ENCODE measurements around the gene KCNMA1. TPM values are rescaled to one million over a fixed set of nuclear protein-coding genes. Genes with fewer than 3 reads are reported as not detected.

The KCNMA1 gene
- total RNA-seq, 1 experiment from 2014 or later: 0.45 TPM

DNA sequence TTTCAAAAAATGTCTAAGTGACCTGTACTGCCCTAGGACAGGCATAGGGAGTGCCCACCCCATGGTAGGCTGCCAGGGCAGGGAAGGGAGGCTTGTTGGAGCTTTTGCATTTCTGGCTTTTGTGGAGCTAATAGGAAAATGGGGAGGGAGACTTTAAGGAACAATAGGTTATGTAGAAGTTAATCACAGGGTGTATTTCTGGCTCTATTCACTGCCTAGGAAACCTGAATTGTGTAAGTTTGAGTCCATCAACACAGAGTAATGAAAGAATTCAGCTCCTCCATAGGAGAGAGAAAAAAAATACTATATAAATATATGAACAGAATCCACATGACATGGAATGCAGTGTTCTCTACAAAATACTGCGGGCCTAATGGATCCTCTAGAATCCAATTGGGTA lies 661.5 kb downstream of the KCNMA1 start:
- Mint-ChIP-seq H3K36me3 (ENCODE audit: insufficient read depth, unreplicated experiment) (no peaks in the 10 kb centered on the region), H3K4me3 (ENCODE audit: low read depth, unreplicated experiment) (no peak overlapping the region), H3K4me1 (ENCODE audit: low read depth, unreplicated experiment) (no peaks in the 10 kb centered on the region), H3K9me3 (ENCODE audit: low read depth, unreplicated experiment) (no peaks in the 10 kb centered on the region), H3K27ac (ENCODE audit: unreplicated experiment) (no peak overlapping the region), H3K27me3 (ENCODE audit: unreplicated experiment) (peaks cover 65% of the 10 kb centered on the region)
- no TSS peak for BruUV-seq (replicated peaks)
- TF ChIP-seq, protein P1, sequence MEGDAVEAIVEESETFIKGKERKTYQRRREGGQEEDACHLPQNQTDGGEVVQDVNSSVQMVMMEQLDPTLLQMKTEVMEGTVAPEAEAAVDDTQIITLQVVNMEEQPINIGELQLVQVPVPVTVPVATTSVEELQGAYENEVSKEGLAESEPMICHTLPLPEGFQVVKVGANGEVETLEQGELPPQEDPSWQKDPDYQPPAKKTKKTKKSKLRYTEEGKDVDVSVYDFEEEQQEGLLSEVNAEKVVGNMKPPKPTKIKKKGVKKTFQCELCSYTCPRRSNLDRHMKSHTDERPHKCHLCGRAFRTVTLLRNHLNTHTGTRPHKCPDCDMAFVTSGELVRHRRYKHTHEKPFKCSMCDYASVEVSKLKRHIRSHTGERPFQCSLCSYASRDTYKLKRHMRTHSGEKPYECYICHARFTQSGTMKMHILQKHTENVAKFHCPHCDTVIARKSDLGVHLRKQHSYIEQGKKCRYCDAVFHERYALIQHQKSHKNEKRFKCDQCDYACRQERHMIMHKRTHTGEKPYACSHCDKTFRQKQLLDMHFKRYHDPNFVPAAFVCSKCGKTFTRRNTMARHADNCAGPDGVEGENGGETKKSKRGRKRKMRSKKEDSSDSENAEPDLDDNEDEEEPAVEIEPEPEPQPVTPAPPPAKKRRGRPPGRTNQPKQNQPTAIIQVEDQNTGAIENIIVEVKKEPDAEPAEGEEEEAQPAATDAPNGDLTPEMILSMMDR (IDR thresholded peaks at IDR 0.05; ENCODE audit: unreplicated experiment): no peak
- CTCF ChIA-PET: no interaction called here
- DNase-seq: no peak
- intact Hi-C loops (cut with micrococcal nuclease; ENCODE audit: unreplicated experiment): no loop called here

DNA sequence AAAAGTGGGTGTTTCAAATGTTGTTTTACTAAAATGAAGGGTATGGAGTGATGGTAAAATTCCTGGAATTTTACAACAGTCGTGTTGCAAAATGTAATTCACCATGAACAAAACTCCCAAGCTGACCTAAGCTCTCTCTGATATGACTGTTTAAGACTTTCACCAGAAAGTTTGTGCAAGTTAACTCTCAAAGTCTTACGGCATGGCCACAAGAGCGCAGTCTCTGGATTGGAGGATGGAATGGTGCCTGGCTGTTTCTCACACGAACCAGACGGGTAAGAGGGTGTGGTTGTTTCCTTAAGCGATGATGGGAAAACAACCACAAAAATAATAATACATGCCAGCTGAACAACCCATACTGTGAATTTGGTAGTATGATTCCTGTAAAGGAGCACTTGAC lies 662.5 kb downstream of the KCNMA1 start:
- no TSS peak for BruUV-seq (replicated peaks)
- H3K9me3 Mint-ChIP-seq (ENCODE audit: low read depth, unreplicated experiment): no peaks in the 10 kb centered on the region
- no peaks in the 10 kb centered on the region for H3K36me3 Mint-ChIP-seq (ENCODE audit: insufficient read depth, unreplicated experiment)
- peaks cover 72% of the 10 kb centered on the region for H3K27me3 Mint-ChIP-seq (ENCODE audit: unreplicated experiment)
- H3K27ac Mint-ChIP-seq (ENCODE audit: unreplicated experiment): no peak overlapping the region
- TF ChIP-seq, protein P1 (IDR thresholded peaks at IDR 0.05; ENCODE audit: unreplicated experiment): no peak
- CTCF ChIA-PET: no interaction called here
- H3K4me3 Mint-ChIP-seq (ENCODE audit: low read depth, unreplicated experiment): no peak overlapping the region
- intact Hi-C loops (cut with micrococcal nuclease; ENCODE audit: unreplicated experiment): no loop called here
- no peaks in the 10 kb centered on the region for H3K4me1 Mint-ChIP-seq (ENCODE audit: low read depth, unreplicated experiment)
- no peak for DNase-seq

DNA sequence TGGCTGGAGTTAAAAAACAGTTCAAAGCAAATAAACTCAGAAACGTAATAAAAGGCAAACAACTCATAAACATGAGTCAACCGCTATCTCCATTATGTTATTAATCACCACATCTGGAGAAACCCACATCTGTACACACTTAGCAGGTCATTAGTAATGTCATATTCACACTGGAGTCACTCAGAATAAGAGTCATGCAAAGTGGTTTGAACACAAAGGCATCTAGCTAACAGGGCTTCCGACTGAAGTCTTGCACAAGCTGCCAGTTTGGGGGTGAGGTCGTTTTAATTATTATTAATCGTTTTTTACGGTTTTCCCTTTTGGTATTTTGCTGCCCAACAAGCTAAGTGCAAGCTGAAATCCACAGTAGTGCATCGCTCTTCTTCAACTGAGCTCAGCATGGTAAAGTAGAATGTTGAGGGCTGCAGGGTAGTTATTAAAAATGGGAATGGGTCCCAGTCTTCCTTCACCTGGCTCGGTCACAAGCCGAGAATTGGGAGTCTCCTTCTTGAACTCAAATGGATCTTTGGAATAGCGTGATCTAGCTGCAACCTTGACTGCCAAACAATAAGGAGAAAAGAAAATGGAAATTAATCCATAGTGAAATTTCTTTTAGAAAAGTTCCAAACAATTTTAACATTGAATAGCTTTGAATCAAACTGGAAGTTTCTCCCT lies 663.5 kb downstream of the KCNMA1 start:
- Mint-ChIP-seq H3K27ac (ENCODE audit: unreplicated experiment) (no peak overlapping the region), H3K36me3 (ENCODE audit: insufficient read depth, unreplicated experiment) (no peaks in the 10 kb centered on the region), H3K4me3 (ENCODE audit: low read depth, unreplicated experiment) (no peak overlapping the region), H3K27me3 (ENCODE audit: unreplicated experiment) (peaks cover 78% of the 10 kb centered on the region), H3K9me3 (ENCODE audit: low read depth, unreplicated experiment) (no peaks in the 10 kb centered on the region), H3K4me1 (ENCODE audit: low read depth, unreplicated experiment) (no peaks in the 10 kb centered on the region)
- TF ChIP-seq, protein P1 (IDR thresholded peaks at IDR 0.05; ENCODE audit: unreplicated experiment): no peak
- intact Hi-C loops (cut with micrococcal nuclease; ENCODE audit: unreplicated experiment): no loop called here
- CTCF ChIA-PET: no interaction called here
- DNase-seq: no peak
- BruUV-seq (replicated peaks): no TSS peak

DNA sequence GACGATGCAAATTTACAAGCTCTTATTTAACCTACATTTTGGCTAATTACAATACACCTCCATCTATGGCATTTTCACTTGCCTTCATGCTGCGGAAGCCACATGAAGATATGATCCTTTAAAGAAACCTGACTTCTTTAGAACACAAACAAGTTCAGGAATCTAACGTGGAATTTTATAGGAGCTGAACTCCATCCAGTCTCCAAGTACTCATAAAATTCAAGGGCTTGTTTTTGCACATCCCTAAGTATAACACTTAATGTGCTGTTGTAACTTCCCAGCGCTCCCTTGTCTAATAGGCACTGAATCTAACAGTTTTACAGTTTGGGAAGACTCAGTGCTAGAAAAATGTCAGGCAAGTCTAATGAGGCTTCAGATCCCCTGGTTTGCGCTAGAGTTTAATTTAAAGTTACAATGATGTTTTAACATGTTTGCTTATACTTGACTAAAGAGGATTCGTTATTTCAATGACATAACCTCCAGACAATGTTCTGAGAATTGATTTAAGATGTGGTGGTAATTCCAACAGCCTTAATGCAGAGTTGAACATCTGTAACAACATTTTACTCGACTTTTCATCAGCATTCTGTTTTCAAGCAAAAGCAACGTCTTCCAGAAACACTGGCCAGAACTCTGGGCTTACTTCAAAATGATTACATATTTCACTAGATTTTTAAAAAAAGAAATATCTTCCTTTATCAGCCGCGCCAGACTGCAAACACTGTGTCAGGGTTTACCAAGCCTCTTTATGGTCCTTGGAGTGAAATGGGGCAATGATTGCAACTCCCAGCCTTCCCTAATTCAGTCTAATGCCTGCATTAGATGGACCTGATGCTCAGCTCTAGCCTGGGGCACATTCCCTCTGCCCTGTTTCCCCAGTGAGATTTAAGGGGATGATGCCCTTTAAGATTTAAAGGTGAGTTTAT lies 664.3 kb downstream of the KCNMA1 start:
- peaks cover 78% of the 10 kb centered on the region for H3K27me3 Mint-ChIP-seq (ENCODE audit: unreplicated experiment)
- intact Hi-C loops (cut with micrococcal nuclease; ENCODE audit: unreplicated experiment): no loop called here
- BruUV-seq (replicated peaks): no TSS peak
- CTCF ChIA-PET: no interaction called here
- H3K36me3 Mint-ChIP-seq (ENCODE audit: insufficient read depth, unreplicated experiment): no peaks in the 10 kb centered on the region
- H3K27ac Mint-ChIP-seq (ENCODE audit: unreplicated experiment): no peak overlapping the region
- no peak for DNase-seq
- H3K4me1 Mint-ChIP-seq (ENCODE audit: low read depth, unreplicated experiment): no peaks in the 10 kb centered on the region
- H3K9me3 Mint-ChIP-seq (ENCODE audit: low read depth, unreplicated experiment): no peaks in the 10 kb centered on the region
- TF ChIP-seq, protein P1 (IDR thresholded peaks at IDR 0.05; ENCODE audit: unreplicated experiment): no peak
- no peak overlapping the region for H3K4me3 Mint-ChIP-seq (ENCODE audit: low read depth, unreplicated experiment)
